OCI-LY3 (cell line): ENCODE data around the gene PRKAR2A.

ENCODE experiments used
- EZH2phosphoT487 ChIP-seq: fragments of 200-600 bp; shearing (Covaris generic); IDR thresholded peaks from 2 replicates; pipeline ENCODE4 v1.6.1; 2018; ENCODE audit warnings: antibody characterized with exemption, mixed run types, low read depth
- TF ChIP-seq, protein P1 (sequence below): fragments of 200-600, 300-600 bp; sonication (generic); IDR thresholded peaks from 2 replicates; pipeline ENCODE4 v1.5.1; 2014; ENCODE audit warnings: antibody characterized with exemption, low read length, low read depth

DNA sequence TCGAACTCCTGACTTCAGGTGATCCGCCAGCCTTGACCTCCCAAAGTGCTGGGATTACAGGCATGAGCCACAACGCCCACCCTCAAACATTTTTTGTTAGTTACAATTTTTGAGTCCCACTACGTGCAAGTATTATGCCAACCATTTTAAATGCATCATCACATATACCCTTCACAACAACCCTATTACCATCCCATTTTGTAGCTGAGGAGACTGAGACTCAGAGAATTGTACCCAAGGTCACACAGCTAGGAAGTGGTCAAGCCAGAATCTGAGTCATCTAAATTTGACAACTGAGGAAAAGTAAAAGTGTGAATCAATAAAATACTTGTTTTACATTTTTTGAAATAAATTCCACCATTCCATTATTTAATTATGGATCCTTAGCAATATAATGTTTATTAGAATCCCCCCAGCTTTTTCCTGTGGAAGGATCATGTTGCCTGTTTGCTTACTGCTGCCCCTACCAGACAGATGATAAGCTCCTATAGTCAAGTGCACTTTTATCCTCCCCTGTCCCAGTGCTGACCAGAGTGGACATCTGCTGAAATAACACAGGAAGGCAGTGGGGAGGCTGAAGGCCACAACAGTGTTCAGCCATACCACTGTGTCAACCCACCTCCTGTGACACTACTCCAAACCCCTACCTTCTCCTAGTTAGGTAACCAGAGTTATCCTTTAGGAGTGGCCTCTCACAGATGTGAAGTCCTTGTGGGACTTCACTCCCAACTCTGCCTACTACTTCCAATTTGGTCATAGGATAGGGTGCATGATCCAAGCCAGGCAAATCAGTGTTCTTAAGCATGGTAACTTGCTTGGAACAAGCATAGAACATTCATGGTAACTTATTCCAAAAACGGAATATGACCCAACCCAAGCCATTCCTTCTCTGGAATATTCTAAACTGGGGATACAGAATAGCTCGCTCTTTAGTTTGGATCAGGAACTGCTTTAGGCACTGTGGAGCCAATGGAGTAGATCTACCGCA lies 28.1 kb downstream of the PRKAR2A start:
- TF ChIP-seq, protein P1, sequence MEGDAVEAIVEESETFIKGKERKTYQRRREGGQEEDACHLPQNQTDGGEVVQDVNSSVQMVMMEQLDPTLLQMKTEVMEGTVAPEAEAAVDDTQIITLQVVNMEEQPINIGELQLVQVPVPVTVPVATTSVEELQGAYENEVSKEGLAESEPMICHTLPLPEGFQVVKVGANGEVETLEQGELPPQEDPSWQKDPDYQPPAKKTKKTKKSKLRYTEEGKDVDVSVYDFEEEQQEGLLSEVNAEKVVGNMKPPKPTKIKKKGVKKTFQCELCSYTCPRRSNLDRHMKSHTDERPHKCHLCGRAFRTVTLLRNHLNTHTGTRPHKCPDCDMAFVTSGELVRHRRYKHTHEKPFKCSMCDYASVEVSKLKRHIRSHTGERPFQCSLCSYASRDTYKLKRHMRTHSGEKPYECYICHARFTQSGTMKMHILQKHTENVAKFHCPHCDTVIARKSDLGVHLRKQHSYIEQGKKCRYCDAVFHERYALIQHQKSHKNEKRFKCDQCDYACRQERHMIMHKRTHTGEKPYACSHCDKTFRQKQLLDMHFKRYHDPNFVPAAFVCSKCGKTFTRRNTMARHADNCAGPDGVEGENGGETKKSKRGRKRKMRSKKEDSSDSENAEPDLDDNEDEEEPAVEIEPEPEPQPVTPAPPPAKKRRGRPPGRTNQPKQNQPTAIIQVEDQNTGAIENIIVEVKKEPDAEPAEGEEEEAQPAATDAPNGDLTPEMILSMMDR: no peak
- TF ChIP-seq EZH2phosphoT487: no peak
